SU-DHL-6 (cell line): ENCODE results near the gene KLF17.
"Not testable (repeated sequence)": the region's sequence is repeated elsewhere in the genome, so short reads cannot be mapped to it uniquely, and the experiment has no call there.

Experiments
- H2AFZ ChIP-seq: fragments of 200-600 bp; sonication (generic); 2 replicates; pipeline ENCODE4 v1.6.1; 2014; ENCODE audit warnings: low read depth, mild to moderate bottlenecking, moderate library complexity, mixed read lengths, antibody characterized with exemption, low read length; ENCODE audit not compliant: severe bottlenecking
- H3F3A ChIP-seq: fragments of 200-600 bp; shearing (Covaris generic); 2 replicates; pipeline ENCODE4 v1.6.0; 2016; ENCODE audit warnings: antibody characterized with exemption, mild to moderate bottlenecking; ENCODE audit not compliant: insufficient read depth
- H3K27ac ChIP-seq: fragments of 200-600 bp; sonication (generic); 2 replicates; pipeline ENCODE4 v1.5.1; 2016; ENCODE audit warnings: low read depth, mild to moderate bottlenecking, low read length, moderate library complexity, mixed read lengths
- H3K27me3 ChIP-seq: fragments of 200-600 bp; sonication (generic), shearing (Covaris generic); 2 replicates; pipeline ENCODE4 v1.6.0; 2014; ENCODE audit warnings: mild to moderate bottlenecking, low read length
- H3K36me3 ChIP-seq: fragments of 200-600 bp; sonication (generic); 2 replicates; pipeline ENCODE4 v1.6.1; 2014; ENCODE audit warnings: mild to moderate bottlenecking, low read length, mixed read lengths
- H3K4me2 ChIP-seq: fragments of 300-600, 200-600 bp; shearing (Covaris generic), sonication (generic); 2 replicates; pipeline ENCODE4 v1.6.0; 2014; ENCODE audit warnings: low read length, low read depth, mild to moderate bottlenecking; ENCODE audit not compliant: poor library complexity, severe bottlenecking
- H3K4me3 ChIP-seq: fragments of 200-600 bp; sonication (generic); 2 replicates; pipeline ENCODE4 v1.5.1; 2014; ENCODE audit warnings: antibody characterized with exemption, low read length, mild to moderate bottlenecking, mixed read lengths; ENCODE audit not compliant: insufficient read depth, poor library complexity, severe bottlenecking
- H3K79me2 ChIP-seq: fragments of 200-600 bp; sonication (generic); 2 replicates; pipeline ENCODE4 v1.6.1; 2014; ENCODE audit warnings: mild to moderate bottlenecking, low read length, moderate library complexity; ENCODE audit not compliant: insufficient read depth
- H3K9ac ChIP-seq: fragments of 200-600 bp; sonication (generic); 2 replicates; pipeline ENCODE4 v1.7.0; 2014; ENCODE audit warnings: mild to moderate bottlenecking, low read length
- H3K9me2 ChIP-seq: fragments of 200-600 bp; sonication (generic); replicated peaks from 2 replicates; pipeline ENCODE4 v1.6.1; 2014; ENCODE audit warnings: low read length; ENCODE audit not compliant: insufficient read depth
- H3K9me3 ChIP-seq: fragments of 200-600 bp; sonication (generic); 2 replicates; pipeline ENCODE4 v1.6.1; 2014; ENCODE audit warnings: low read length, mixed read lengths; ENCODE audit not compliant: insufficient read depth
- H4K20me1 ChIP-seq: fragments of 200-600 bp; sonication (generic); 2 replicates; pipeline ENCODE4 v1.6.1; 2014; ENCODE audit warnings: low read depth, mild to moderate bottlenecking, antibody characterized with exemption, low read length, moderate library complexity, mixed read lengths
- EZH2phosphoT487 ChIP-seq: fragments of 200-600 bp; sonication (generic), shearing (Covaris generic); conservative IDR thresholded peaks from 2 replicates; pipeline ENCODE4 v1.6.1; 2018; ENCODE audit warnings: mild to moderate bottlenecking, antibody characterized with exemption, low read length, moderate library complexity, mixed read lengths
- TF ChIP-seq, protein P1 (sequence below): fragments of 200-600 bp; sonication (generic); IDR thresholded peaks from one replicate; pipeline ENCODE4 v1.5.1; 2017; ENCODE audit warnings: antibody characterized with exemption, mild to moderate bottlenecking, low read length, moderate library complexity; ENCODE audit not compliant: insufficient read depth, poor library complexity, severe bottlenecking

KLF17 gene

DNA sequence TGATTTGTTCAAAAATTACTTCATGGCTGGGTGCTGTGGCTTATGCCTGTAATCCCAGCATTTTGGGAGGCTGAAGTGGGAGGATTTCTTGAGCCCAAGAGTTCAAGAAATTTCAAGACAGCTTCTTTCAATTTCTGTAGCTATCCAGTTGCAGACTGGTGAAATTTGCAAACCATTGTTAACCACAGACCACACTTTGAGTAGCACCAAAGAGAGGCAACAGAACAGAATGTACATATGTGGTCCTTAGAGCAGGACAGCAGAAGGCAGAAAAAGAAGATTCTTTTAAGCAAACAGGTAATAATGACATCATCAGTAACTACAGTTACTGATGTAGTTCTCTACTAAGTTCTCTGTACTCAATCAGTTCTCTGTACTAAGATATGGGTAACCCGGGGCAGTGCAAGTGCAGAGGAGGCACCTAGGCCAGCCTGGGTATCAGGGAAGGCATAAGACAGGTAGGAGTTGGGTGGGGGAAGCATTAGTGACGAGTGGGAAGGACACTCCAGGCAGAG, 5.5 kb upstream of the KLF17 start:
- no peak for TF ChIP-seq EZH2phosphoT487
- TF ChIP-seq, protein P1, sequence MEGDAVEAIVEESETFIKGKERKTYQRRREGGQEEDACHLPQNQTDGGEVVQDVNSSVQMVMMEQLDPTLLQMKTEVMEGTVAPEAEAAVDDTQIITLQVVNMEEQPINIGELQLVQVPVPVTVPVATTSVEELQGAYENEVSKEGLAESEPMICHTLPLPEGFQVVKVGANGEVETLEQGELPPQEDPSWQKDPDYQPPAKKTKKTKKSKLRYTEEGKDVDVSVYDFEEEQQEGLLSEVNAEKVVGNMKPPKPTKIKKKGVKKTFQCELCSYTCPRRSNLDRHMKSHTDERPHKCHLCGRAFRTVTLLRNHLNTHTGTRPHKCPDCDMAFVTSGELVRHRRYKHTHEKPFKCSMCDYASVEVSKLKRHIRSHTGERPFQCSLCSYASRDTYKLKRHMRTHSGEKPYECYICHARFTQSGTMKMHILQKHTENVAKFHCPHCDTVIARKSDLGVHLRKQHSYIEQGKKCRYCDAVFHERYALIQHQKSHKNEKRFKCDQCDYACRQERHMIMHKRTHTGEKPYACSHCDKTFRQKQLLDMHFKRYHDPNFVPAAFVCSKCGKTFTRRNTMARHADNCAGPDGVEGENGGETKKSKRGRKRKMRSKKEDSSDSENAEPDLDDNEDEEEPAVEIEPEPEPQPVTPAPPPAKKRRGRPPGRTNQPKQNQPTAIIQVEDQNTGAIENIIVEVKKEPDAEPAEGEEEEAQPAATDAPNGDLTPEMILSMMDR: no peak
- no peaks in the 10 kb centered on the region for H3K9me2 ChIP-seq
- H3F3A ChIP-seq: no peaks in the 10 kb centered on the region
- H3K9ac ChIP-seq: no peak overlapping the region
- no peak overlapping the region for H3K4me2 ChIP-seq
- H4K20me1 ChIP-seq: no peaks in the 10 kb centered on the region
- H3K36me3 ChIP-seq: no peaks in the 10 kb centered on the region
- H3K27ac ChIP-seq: no peak overlapping the region
- H3K4me3 ChIP-seq: no peak overlapping the region
- H3K9me3 ChIP-seq: no peaks in the 10 kb centered on the region
- H3K79me2 ChIP-seq: no peaks in the 10 kb centered on the region
- no peaks in the 10 kb centered on the region for H3K27me3 ChIP-seq
- H2AFZ ChIP-seq: no peak overlapping the region

DNA sequence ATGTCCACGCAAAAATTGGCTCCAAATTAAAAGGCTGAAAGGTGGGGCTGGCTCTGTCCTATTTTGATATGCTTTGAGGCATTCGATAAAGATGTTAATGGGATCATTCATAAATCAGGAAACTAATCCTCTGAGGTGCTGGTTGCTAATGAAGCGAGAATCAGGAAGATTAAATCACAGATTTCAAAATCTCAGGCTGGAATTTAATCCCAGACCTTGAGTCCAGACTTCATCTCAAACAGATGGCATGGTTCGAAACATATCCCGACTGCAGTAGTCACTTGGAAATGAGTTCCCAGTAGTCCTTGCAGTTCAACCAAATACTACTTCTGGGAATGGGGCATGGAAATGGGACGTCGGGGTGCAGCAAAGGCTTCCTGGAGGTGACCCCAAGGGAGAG, 4.5 kb upstream of the KLF17 start:
- Histone ChIP-seq H3K4me3 (no peak overlapping the region), H3K4me2 (no peak overlapping the region), H3K36me3 (no peaks in the 10 kb centered on the region), H3K9me2 (no peaks in the 10 kb centered on the region), H3K27me3 (no peaks in the 10 kb centered on the region), H4K20me1 (no peaks in the 10 kb centered on the region), H3K79me2 (no peaks in the 10 kb centered on the region), H3K9me3 (no peaks in the 10 kb centered on the region), H3K27ac (no peak overlapping the region), H3F3A (no peaks in the 10 kb centered on the region), H3K9ac (no peak overlapping the region), H2AFZ (no peak overlapping the region)
- TF ChIP-seq, protein P1: no peak
- TF ChIP-seq EZH2phosphoT487: no peak

DNA sequence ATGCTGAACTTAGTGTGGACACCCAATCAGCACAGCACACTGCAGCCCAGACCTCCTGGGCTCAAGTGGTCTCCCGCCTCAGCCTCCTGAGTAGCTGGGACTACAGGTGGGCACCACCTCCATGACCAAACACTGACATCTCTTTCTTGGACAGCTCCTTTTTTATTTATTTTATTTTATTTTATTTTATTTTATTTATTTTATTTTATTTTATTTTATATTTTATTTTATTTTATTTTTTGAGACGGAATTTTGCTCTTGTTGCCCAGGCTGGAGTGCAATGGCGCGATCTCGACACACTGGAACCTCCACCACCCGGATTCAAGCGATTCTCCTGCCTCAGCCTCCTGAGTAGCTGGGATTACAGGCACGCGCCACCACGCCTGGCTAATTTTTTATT, 1.3 kb upstream of the KLF17 start:
- H3F3A ChIP-seq, H3K9ac ChIP-seq, H3K9me3 ChIP-seq, H2AFZ ChIP-seq, H3K36me3 ChIP-seq, H3K27ac ChIP-seq, H3K9me2 ChIP-seq, H3K79me2 ChIP-seq, H3K4me2 ChIP-seq, H4K20me1 ChIP-seq, H3K27me3 ChIP-seq, H3K4me3 ChIP-seq: not testable (repeated sequence)

DNA sequence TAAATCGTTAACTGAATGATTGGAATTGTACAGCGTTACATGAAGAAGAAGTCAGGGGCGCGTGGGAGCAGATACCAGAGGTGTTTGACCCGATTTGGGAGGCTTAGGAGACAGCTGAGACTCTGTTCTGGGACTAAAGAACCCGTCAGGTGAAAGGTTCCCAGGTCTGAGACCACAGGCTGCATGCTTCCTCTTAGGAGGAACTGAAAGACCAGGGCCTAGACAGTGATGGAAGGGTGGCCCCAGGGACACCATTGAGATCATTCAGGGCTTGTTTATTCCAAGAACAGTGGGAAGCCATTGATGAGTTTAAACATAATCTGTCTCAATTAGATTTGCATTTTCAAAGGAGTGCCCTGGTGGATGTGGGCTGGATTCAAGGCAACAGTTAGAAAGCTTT, 904 bp downstream of the KLF17 start:
- Histone ChIP-seq H3K79me2 (no peaks in the 10 kb centered on the region), H3K4me2 (no peak overlapping the region), H3K27ac (no peak overlapping the region), H3K4me3 (no peak overlapping the region), H3K36me3 (no peaks in the 10 kb centered on the region), H3K9me3 (no peaks in the 10 kb centered on the region), H3K27me3 (no peaks in the 10 kb centered on the region), H3F3A (no peaks in the 10 kb centered on the region), H3K9me2 (no peaks in the 10 kb centered on the region), H3K9ac (no peak overlapping the region), H2AFZ (no peak overlapping the region), H4K20me1 (no peaks in the 10 kb centered on the region)
- no peak for TF ChIP-seq EZH2phosphoT487
- TF ChIP-seq, protein P1: no peak
